CD14-positive monocyte (primary cell): Measurements from ENCODE around the gene MACROH2A1. TPM values are rescaled to one million over a fixed set of nuclear protein-coding genes. Genes with fewer than 3 reads are reported as not detected.

Source experiments
- DNase-seq, 3 donors: peaks; one replicate each; pipeline ENCODE4 v3.0.0-alpha.2; 2011 to 2022
- H2AFZ ChIP-seq: 2 replicates; pipeline ENCODE4 v1.6.0; 2012; ENCODE audit warnings: mild to moderate bottlenecking, low read depth, low read length, inconsistent platforms; ENCODE audit not compliant: insufficient read depth, poor library complexity, severe bottlenecking
- H3K27ac ChIP-seq, 2 donors: 1 replicate in 1 of 2; 2 replicates in 1 of 2; pipeline ENCODE4 v1.5.1; 2012 to 2013; ENCODE audit warnings: low read length in 2 of 2, control low read depth in 1 of 2, inconsistent platforms in 1 of 2, low read depth in 1 of 2, mild to moderate bottlenecking in 1 of 2
- H3K27me3 ChIP-seq, 2 donors: one replicate each; pipeline versions ENCODE4 v1.6.0 to v1.6.1; 2011 to 2013; ENCODE audit warnings: low read length in 2 of 2; ENCODE audit not compliant: control insufficient read depth in 2 of 2, insufficient read depth in 2 of 2
- H3K36me3 ChIP-seq, 2 donors: replicated peaks in 1 of 2; 1 replicate in 1 of 2; 2 replicates in 1 of 2; pipeline versions ENCODE4 v1.5.1 to v1.6.1; 2012 to 2013; ENCODE audit warnings: low read length in 2 of 2, control low read depth in 1 of 2, inconsistent platforms in 1 of 2, mild to moderate bottlenecking in 1 of 2; ENCODE audit not compliant: insufficient read depth in 2 of 2, control insufficient read depth in 1 of 2
- H3K4me1 ChIP-seq, 2 donors: 1 replicate in 1 of 2; 2 replicates in 1 of 2; pipeline versions ENCODE4 v1.5.1 to v1.6.1; 2012 to 2013; ENCODE audit warnings: low read length in 2 of 2, control low read depth in 1 of 2, inconsistent platforms in 1 of 2, mild to moderate bottlenecking in 1 of 2, moderate library complexity in 1 of 2; ENCODE audit not compliant: insufficient read depth in 2 of 2, control insufficient read depth in 1 of 2
- H3K4me2 ChIP-seq: replicated peaks from 2 replicates; pipeline ENCODE3; 2012; ENCODE audit warnings: low read length, moderate library complexity, mild to moderate bottlenecking; ENCODE audit not compliant: poor library complexity, severe bottlenecking; ENCODE audit errors: extremely low read depth
- H3K4me3 ChIP-seq, 3 experiments: fragments of 200-600 bp in 1 of 3; sonication (generic) in 1 of 3; replicated peaks in 1 of 3; 1 replicate in 2 of 3; 2 replicates in 1 of 3; pipeline ENCODE4 v1.5.1; 2011 to 2013; ENCODE audit warnings: low read length in 3 of 3, mild to moderate bottlenecking in 3 of 3, control low read depth in 2 of 3, low read depth in 2 of 3, inconsistent platforms in 1 of 3, moderate library complexity in 1 of 3
- H3K79me2 ChIP-seq: 2 replicates; pipeline ENCODE4 v1.6.0; 2012; ENCODE audit warnings: mild to moderate bottlenecking, control low read depth, inconsistent platforms, low read length, moderate library complexity; ENCODE audit not compliant: insufficient read depth
- H3K9ac ChIP-seq: 2 replicates; pipeline ENCODE4 v1.6.0; 2017; ENCODE audit warnings: low read length, mild to moderate bottlenecking; ENCODE audit not compliant: insufficient read depth, poor library complexity, severe bottlenecking
- H3K9me3 ChIP-seq, 2 donors: replicated peaks in 1 of 2; 1 replicate in 1 of 2; 2 replicates in 1 of 2; pipeline versions ENCODE4 v1.5.1 to v1.6.1; 2012 to 2013; ENCODE audit warnings: low read length in 2 of 2, control low read depth in 1 of 2; ENCODE audit not compliant: control insufficient read depth in 1 of 2, insufficient read depth in 1 of 2
- H4K20me1 ChIP-seq: 2 replicates; pipeline ENCODE4 v1.6.0; 2012; ENCODE audit warnings: mild to moderate bottlenecking, low read length, control low read depth, moderate library complexity; ENCODE audit not compliant: insufficient read depth
- H3K27ac Mint-ChIP-seq, 7 donors: one replicate each; pipeline ENCODE4 v1.8.0; 2020; ENCODE audit warnings: mild to moderate bottlenecking in 7 of 7, mixed read lengths in 7 of 7, moderate library complexity in 6 of 7, inconsistent platforms in 2 of 7
- H3K27me3 Mint-ChIP-seq, 3 donors: one replicate each; pipeline ENCODE4 v1.8.0; 2021 to 2022; ENCODE audit warnings: low read depth in 3 of 3, mild to moderate bottlenecking in 3 of 3, mixed read lengths in 3 of 3, moderate library complexity in 3 of 3, inconsistent platforms in 1 of 3
- H3K36me3 Mint-ChIP-seq, 2 donors: one replicate each; pipeline ENCODE4 v1.8.0; 2020; ENCODE audit warnings: mixed read lengths in 2 of 2, inconsistent platforms in 1 of 2, mild to moderate bottlenecking in 1 of 2
- H3K4me1 Mint-ChIP-seq: one replicate; pipeline ENCODE4 v1.8.0; 2020; ENCODE audit warnings: mild to moderate bottlenecking, mixed read lengths
- H3K4me3 Mint-ChIP-seq, 2 donors: one replicate each; pipeline ENCODE4 v1.8.0; 2020; ENCODE audit warnings: mild to moderate bottlenecking in 2 of 2, mixed read lengths in 2 of 2, moderate library complexity in 1 of 2
- H3K9me3 Mint-ChIP-seq, 7 donors: one replicate each; pipeline ENCODE4 v1.8.0; 2020 to 2022; ENCODE audit warnings: mixed read lengths in 7 of 7, mild to moderate bottlenecking in 6 of 7, moderate library complexity in 6 of 7, inconsistent platforms in 2 of 7
- WGBS: methylation state at CpG from one replicate; pipeline ENCODE4 v1.1.5; 2013; ENCODE audit warnings: missing lambda C conversion rate; ENCODE audit not compliant: insufficient coverage; 5-methylcytosine and 5-hydroxymethylcytosine counted together
- intact Hi-C, 2 donors: fragments of 100-400 bp; cut with micrococcal nuclease; formaldehyde crosslinking; loops; one replicate each; pipeline versions ENCODE4 v1.15.0 to v1.15.1; 2023
- polyA plus RNA-seq, 3 donors: library from polyadenylated mRNA; depleted of rRNA in 1 of 3; unstranded in 2 of 3; stranded (reverse) in 1 of 3; fragments of 300-500 nt in 2 of 3; fragments of >200 nt in 1 of 3; fragmentation: Illumina TruSeq in 2 of 3; gene quantifications; 1 replicate in 2 of 3; 2 replicates in 1 of 3; pipeline ENCODE4 v1.2.3, GENCODE V29; 2012 to 2021
- TF ChIP-seq, protein P1 (sequence below): fragments of 200-600 bp; IDR thresholded peaks from one replicate; pipeline ENCODE4 v1.8.0; 2022; ENCODE audit warnings: antibody characterized with exemption, mild to moderate bottlenecking

Gene MACROH2A1
- polyA plus RNA-seq, 3 donors, result 352 to 443 (median 440) TPM

DNA sequence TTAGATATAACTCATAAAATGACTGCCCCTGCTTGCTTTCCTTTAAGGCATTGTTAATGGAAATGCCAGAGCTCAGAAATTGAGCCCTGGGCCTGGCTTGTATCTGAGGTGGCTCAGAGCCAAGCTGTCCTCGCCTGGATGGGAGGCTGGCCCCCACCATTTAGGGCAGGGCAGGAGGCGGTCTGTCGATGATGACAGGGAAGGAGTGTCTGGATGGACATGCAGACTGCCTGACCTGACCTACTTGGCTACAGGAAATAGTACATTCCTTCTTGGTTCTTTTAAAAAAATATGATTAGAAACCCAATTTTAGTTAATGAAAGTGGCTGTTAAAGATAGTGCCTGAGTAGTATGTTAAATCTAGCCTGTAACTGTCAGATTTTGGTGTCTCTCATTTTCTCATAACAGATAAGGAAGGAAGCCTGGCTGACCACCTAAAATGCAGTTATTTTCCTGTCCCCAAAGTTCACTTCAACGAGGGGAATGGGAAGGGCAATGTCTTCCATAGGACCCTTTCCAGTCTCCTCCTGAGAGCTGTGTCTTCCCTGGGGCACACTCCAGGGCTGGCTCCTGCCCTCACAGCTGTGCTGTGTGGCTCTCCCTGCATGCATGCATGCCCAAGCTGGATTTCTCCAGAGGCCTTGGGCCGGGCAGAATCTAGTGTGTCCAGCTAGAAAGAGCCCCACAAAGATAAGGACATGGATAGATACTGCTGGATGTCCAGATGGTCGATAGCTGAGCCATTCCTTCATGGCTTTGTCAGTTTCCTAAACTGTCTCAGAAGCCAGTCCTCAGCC is 42.3 kb downstream of the MACROH2A1 start:
- TF ChIP-seq, protein P1, sequence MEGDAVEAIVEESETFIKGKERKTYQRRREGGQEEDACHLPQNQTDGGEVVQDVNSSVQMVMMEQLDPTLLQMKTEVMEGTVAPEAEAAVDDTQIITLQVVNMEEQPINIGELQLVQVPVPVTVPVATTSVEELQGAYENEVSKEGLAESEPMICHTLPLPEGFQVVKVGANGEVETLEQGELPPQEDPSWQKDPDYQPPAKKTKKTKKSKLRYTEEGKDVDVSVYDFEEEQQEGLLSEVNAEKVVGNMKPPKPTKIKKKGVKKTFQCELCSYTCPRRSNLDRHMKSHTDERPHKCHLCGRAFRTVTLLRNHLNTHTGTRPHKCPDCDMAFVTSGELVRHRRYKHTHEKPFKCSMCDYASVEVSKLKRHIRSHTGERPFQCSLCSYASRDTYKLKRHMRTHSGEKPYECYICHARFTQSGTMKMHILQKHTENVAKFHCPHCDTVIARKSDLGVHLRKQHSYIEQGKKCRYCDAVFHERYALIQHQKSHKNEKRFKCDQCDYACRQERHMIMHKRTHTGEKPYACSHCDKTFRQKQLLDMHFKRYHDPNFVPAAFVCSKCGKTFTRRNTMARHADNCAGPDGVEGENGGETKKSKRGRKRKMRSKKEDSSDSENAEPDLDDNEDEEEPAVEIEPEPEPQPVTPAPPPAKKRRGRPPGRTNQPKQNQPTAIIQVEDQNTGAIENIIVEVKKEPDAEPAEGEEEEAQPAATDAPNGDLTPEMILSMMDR, result no peak
- intact Hi-C loops, result no loop called here
- Histone ChIP-seq H3K4me2 (no peak overlapping the region), H3K9ac (no peak overlapping the region), H3K9me3 (no peaks in the 10 kb centered on the region), H3K27me3 (no peaks in the 10 kb centered on the region), H3K79me2 (peaks cover 100% of the 10 kb centered on the region), H4K20me1 (peaks cover 100% of the 10 kb centered on the region), H3K4me1 (no peaks in the 10 kb centered on the region), H3K4me3 (no peak overlapping the region), H3K36me3 (peaks cover 96 to 100% of the 10 kb centered on the region in 2 donors), H2AFZ (no peak overlapping the region), H3K27ac (peak overlapping the region in 1 of 2 donors; percentile 45)
- WGBS, result 70% methylated on average over 4 of the region's 6 CpGs
- no peak overlapping the region for H3K4me3 Mint-ChIP-seq
- H3K27ac Mint-ChIP-seq, result peak overlapping the region in 6 of 7 donors; percentile 6 to 87 (median 44)
- no peaks in the 10 kb centered on the region for H3K9me3 Mint-ChIP-seq
- DNase-seq, result no peak
- H3K27me3 Mint-ChIP-seq, result peaks cover 0 to 2% (median 0%) of the 10 kb centered on the region in 3 donors
- peaks cover 13% of the 10 kb centered on the region for H3K4me1 Mint-ChIP-seq
- peaks cover 93 to 95% of the 10 kb centered on the region in 2 donors for H3K36me3 Mint-ChIP-seq

DNA sequence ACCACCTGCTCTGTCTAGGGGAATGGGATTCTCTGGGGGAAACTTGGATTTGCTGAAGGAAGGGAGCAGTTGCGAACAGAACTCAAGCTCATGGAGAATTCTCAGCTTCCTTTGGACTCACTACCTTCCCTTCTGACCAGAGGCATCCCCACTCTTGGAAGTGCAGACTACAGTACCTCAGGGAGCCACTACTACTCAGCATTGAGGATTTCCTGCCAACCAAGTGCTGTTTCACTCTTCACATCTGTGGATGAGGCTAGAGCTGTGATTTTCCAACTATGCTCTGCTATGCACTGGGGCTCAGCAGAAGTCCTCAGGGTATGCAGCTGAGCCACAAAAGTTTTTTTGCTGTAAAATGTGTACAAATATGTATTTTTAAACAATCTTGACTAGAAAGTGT is 43.9 kb downstream of the MACROH2A1 start:
- WGBS, result no CpG with 5 or more reads among the region's 1 CpG
- Histone ChIP-seq H3K79me2 (peaks cover 98% of the 10 kb centered on the region), H3K27me3 (no peaks in the 10 kb centered on the region), H3K27ac (peak overlapping the region in 1 of 2 donors; percentile 45), H3K4me1 (no peaks in the 10 kb centered on the region), H3K9me3 (no peaks in the 10 kb centered on the region), H4K20me1 (peaks cover 99% of the 10 kb centered on the region), H2AFZ (no peak overlapping the region), H3K4me2 (no peak overlapping the region), H3K9ac (no peak overlapping the region), H3K36me3 (peaks cover 95 to 98% of the 10 kb centered on the region in 2 donors), H3K4me3 (no peak overlapping the region)
- Mint-ChIP-seq H3K4me3 (no peak overlapping the region), H3K4me1 (no peaks in the 10 kb centered on the region), H3K36me3 (peaks cover 92 to 95% of the 10 kb centered on the region in 2 donors), H3K27me3 (peaks cover 0 to 2% (median 0%) of the 10 kb centered on the region in 3 donors), H3K9me3 (no peaks in the 10 kb centered on the region), H3K27ac (peak overlapping the region in 4 of 7 donors; percentile 31 to 87 (median 58))
- intact Hi-C loops, result no loop called here
- TF ChIP-seq, protein P1, result no peak
- DNase-seq, result no peak
